Left ventricle myocardium superior (tissue), 1 donor: ENCODE data around the gene YTHDF2. TPM values are rescaled to one million over a fixed set of nuclear protein-coding genes. Genes with fewer than 3 reads are reported as not detected.
"Not testable (repeated sequence)": the region's sequence is repeated elsewhere in the genome, so short reads cannot be mapped to it uniquely, and the experiment has no call there.

Experiments
- ATAC-seq: fragments of 200-7000 bp; cut with Tn5 transposase; one replicate; pipeline ENCODE4 v1.9.1; 2020; ENCODE audit warnings: mild to moderate bottlenecking, moderate library complexity
- DNase-seq: peaks from one replicate; pipeline ENCODE4 v3.0.0-alpha.2; 2020
- intact Hi-C: fragments of 100-400 bp; cut with micrococcal nuclease; formaldehyde crosslinking; loops from one replicate; pipeline ENCODE4 v1.11.0; 2022
- total RNA-seq: library from RNA; stranded (reverse); fragmentation: NEBNext Ultra II Directional; extraction: Animal tissue kit (Norgen Biotek cat#: 25700); gene quantifications from one replicate; pipeline ENCODE4 v1.2.1, GENCODE V29; 2021
- donor health status: DM: no; HTN: yes; CAD: no; lungs with severe emphysema.

The YTHDF2 gene
- total RNA-seq, 1 donor from 2014 or later, result 36.0 TPM

DNA sequence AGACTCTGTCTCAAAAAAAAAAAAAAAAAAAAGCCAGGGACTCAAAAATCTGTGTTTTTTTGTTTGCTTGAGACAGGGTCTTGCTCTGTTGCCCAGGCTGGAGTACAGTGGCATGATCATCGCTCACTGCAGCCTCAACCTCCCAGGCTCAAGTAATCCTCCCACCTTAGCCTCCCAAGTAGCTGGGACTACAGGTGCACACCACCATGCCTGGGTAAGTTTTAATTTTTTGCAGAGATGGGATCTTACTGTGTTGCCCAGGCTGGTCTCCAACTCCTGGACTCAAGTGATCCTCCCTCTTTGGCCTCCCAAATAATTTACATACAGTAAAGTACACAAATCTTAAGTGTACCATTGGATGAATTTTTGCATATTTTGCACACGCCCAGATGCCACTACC, 55.2 kb downstream of the YTHDF2 start:
- intact Hi-C loops, result not testable (repeated sequence)

DNA sequence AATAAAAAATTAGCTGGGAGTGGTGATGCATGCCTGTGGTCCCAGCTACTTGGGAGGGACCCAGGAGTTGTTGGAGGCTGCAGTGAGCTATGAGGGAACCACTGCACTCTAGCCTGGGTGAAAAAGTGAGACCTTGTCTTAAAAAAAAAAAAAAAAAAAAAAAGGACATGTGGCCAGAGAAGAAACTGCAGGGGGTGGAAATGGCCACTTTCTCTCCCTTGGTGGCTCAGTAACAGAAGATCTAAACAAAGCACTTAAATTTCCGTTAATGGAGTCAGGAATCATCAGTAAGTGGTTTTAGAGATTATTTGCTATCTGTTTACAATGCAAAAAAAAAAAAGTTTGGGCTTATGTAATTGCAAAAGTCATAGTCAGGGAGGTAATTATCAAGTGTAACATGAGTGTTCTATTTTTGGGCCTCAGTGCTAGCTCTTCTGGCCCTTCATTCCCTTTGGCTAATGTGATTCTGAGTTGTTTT, 55.9 kb downstream of the YTHDF2 start:
- no peak for DNase-seq
- intact Hi-C loops, result no loop called here
- peak; percentile 70 for ATAC-seq

More for the DNA sequence above, 55.2 kb downstream of the YTHDF2 start:
- not testable (repeated sequence) for DNase-seq, ATAC-seq

DNA sequence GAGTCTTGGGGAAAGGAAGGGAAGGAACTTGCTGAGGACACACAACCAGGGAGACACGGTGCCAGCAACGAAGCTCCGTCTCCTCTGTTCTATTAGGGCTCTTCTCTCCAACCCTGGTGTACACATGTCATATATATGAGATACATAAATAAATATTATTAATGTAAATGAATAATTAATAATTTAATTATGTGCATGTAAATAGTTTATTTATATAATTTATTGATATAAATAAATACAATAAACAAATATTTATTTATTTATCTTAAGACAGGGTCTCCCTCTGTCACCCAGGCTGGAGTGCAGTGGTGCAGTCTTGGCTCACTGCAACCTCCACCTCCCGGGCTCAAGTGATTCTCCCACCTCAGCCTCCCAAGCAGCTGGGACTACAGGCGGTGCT, 57.8 kb downstream of the YTHDF2 start:
- ATAC-seq, DNase-seq, intact Hi-C loops: not testable (repeated sequence)

DNA sequence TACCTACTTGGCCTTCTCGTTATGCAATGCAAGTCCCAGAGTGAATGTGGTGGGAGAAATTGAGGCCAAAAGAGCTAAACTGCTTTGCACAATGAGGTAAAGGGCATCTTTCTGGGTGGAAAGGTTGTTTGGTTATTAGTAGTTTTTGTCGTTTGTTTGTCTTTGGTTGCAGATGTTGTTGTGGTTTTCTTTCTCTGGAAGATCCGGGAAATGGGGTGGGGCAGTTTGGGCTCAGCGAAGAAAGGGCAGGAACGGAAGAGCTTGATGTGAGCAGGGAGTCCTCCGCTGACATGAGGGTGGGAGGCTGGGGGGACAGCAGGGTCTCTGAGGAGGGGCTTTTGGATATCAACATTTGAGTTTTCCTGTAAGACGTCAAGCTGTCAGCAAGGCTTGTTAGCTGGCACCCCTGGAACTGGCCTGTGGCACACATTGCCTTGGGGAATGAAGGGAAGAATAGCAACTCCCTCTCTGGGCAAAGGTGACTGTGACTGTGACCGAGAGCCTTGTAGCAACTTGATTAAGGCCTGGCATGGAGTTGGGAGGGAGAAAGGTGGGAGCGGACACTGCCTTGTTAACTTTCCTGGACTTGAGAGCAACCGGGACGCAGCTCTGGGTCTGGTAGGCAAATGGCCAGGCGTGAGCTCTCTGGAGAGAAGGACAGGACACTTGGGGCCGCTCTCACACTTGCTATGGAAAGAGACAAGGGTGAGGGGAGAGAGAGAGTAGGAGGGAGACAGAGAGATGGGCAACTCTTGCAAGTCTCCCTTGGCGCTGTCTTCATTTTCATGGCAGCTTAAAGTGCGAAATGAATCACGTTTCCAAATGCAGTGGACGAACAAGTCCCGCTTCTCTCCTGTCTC, 59.8 kb downstream of the YTHDF2 start:
- peak; percentile 38 for DNase-seq
- intact Hi-C loops, result no loop called here
- ATAC-seq, result no peak

DNA sequence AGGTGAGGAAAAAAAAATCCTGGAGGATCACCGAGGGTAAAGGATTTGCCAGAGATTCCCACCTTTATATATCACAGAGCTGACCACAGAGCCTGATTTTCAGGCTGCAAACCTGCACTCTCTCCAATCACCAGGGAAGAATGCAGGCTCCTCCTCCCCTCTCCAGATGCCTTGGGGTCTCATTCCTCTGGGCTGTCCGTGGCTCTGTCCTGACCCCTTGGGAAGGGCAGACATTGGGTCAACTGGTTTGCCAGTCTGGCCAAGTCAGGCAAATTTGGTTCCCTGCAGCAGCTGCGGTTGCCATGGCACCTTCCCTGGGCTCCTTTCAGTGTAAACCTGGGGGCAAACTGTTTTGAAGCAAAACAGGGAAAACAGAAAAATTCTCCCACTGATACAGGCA, 63.6 kb downstream of the YTHDF2 start:
- ATAC-seq, result no peak
- intact Hi-C loops, result no loop called here

DNA sequence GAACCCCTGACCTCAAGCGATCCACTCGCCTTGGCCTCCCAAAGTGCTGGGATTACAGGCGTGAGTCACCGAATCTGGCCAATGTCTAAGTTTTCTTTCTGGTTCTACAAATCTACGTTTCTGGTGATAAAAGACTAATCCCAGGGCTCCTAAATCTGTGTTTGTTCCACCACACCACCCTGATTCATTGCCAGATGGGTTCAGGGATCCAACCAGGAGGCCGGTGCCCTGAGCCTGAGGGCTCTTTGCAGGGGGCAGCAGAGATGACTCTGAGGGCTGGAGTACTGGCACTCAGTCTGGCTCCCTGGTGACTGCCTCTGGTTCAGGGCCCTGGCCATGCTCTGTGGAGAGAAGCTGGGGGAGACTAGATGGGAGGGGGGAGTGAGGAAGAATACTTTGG, 64.7 kb downstream of the YTHDF2 start:
- intact Hi-C loops, result no loop called here
- ATAC-seq, result no peak
- DNase-seq, result no peak

More for the DNA sequence above, 63.6 kb downstream of the YTHDF2 start:
- no peak for DNase-seq

DNA sequence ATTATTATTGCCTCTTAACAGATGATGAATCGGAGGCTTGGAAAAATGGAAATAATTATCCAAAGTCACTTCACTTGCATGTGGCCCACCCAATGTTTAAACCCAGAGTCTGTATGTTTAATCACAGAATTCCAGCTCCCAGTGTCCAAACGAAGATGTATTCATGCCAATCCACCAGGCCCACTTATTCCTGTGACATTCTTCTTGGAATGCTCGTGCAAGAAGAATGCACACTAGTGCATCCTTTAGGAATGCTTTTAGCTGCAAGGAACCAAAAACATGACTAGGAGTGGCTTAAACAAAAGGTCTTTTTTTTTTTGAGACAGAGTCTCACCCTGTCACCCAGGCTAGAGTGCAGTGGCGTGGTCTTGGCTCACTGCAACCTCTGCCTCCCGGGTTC, 66.3 kb downstream of the YTHDF2 start:
- intact Hi-C loops, result no loop called here
- no peak for ATAC-seq
- DNase-seq, result no peak

DNA sequence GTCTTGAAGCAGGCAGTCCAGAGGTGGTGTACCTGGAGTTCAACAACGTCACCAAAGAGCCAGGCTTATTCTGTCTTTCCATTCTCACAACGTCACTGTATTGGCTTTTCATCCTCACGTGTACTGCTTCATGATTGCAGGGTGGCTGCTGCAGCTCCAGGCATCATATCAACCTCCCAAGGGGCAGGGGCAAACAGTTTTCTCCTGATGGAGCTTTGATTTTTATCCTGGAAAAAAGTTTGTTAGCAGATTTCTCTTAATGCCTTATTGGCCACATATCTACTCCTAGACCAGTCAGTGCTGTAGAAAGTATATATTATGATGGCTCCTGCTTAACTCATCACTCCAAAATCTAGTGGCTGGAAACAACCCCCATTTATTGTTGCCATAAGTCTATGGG, 66.9 kb downstream of the YTHDF2 start:
- intact Hi-C loops, result no loop called here
- no peak for DNase-seq
- no peak for ATAC-seq

DNA sequence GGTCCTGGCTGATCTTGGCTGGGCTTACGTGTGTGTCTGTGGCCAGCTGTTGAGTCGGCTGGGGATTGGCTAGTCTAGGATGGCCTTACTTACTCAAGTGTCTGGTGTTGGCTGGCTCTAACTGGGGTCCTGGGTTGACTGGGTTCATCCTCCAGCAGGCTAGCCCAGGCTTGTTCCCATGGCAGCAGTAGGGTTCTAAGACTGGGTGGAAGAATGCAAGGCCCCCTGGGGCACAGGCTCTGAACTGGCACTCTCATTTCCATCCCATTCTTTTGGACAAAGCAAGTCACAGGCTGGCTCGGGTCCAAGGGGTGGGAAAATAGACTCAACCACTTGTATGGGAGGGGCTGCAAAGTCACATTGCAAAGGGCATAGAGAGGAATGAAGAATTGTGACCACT, 67.3 kb downstream of the YTHDF2 start:
- DNase-seq (no peak), ATAC-seq (no peak)
- intact Hi-C loops, result no loop called here

DNA sequence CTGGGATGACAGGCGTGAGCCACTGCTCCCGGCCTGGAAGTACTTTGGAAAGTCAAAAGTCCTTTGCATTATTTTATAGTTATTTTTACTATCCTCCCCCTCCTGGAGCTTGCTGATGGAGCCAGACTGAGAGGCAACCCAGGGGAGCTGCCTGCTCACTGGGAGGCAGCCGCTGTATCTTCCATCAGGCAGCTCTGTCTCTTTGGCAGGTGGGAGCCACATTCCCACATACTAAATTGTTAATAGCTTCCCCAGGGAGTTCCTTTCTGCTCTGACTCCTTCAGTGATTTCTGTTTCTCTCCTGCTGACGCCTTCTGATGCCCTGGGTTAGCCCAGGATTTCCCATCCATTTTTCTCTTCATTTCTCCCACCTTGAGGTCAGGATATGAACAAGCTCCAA, 70.3 kb downstream of the YTHDF2 start:
- ATAC-seq (no peak), DNase-seq (no peak)
- intact Hi-C loops, result no loop called here

DNA sequence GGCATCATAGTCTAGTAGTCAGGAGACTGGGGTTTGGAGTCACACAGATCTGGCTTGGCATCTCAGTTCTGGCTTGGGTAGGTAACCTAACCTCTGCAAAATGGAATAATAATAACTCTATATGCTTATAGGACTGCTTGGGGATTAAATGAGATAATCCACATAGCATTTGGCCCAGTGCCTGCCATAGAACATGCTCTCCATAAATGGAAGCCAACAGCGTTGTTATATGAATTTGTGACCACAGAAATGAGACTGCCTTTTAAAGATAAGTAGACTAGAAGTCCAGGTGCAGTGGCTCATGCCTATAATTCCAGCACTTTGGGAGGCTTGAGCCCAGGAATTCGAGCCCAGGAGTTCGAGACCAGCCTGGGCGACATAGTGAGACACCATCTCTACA, 71.2 kb downstream of the YTHDF2 start:
- no peak for ATAC-seq

DNA sequence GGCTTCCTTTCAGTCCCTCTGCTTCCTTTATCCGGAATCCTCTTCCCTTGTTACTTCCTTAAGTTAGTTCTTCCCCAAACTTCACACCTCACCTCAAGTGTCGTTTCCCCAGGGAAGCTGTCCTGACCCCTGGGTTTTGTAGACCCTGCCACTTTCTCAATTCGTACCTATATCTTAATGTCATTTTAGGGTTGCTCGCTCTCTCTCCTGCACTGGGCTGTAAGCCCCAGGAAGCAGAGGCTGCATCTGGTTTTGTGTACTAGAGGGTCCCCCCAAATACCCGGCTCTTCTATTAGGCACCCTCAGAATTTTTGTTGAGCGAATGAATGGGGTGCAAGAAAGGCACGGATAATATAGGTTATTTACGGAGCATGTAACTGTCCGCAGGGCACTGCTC, 74.6 kb downstream of the YTHDF2 start:
- no peak for DNase-seq
- intact Hi-C loops, result no loop called here
- no peak for ATAC-seq

More for the DNA sequence above, 71.2 kb downstream of the YTHDF2 start:
- no peak for DNase-seq
- intact Hi-C loops, result no loop called here

DNA sequence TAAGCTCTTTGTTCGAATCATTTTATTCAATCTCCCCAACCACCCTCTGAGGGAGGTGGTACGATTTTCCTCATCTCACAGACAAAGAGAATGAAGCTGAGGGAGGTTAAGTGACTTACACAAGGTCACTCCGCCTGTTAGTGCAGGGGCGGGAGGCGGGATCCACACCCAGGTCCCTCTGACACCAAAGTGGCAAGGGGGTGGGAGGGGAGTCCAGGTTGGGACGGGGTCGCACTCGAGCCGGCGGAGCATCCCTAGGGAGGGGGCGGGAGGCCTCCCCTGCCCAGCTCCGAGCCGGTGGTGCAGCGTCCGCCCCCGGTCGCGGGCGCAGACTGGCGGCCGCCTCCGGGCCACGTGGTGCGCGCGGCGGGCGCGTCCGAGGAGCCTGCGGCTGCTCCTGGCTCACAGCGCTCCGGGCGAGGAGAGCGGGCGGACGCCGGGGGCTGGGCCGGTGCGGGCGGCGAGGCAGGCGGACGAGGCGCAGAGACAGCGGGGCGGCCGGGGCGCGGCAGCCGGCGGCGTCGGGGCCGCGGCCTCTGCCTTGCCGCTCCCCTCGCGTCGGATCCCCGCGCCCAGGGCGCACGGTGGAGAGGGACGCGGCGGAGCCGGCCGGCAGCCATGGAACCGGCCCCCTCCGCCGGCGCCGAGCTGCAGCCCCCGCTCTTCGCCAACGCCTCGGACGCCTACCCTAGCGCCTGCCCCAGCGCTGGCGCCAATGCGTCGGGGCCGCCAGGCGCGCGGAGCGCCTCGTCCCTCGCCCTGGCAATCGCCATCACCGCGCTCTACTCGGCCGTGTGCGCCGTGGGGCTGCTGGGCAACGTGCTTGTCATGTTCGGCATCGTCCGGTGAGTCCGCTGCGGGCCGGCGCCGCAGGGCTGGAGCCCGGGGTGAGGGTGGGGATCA, 75.3 kb downstream of the YTHDF2 start, which contains the start of gene OPRD1:
Gene OPRD1, plus strand, starts transcription at position 405 of the 903 bp plus-strand sequence. Its CDS starts 214 bp downstream, at position 619.
- intact Hi-C loops, result no loop called here
- ATAC-seq (no peak), DNase-seq (no peak)

DNA sequence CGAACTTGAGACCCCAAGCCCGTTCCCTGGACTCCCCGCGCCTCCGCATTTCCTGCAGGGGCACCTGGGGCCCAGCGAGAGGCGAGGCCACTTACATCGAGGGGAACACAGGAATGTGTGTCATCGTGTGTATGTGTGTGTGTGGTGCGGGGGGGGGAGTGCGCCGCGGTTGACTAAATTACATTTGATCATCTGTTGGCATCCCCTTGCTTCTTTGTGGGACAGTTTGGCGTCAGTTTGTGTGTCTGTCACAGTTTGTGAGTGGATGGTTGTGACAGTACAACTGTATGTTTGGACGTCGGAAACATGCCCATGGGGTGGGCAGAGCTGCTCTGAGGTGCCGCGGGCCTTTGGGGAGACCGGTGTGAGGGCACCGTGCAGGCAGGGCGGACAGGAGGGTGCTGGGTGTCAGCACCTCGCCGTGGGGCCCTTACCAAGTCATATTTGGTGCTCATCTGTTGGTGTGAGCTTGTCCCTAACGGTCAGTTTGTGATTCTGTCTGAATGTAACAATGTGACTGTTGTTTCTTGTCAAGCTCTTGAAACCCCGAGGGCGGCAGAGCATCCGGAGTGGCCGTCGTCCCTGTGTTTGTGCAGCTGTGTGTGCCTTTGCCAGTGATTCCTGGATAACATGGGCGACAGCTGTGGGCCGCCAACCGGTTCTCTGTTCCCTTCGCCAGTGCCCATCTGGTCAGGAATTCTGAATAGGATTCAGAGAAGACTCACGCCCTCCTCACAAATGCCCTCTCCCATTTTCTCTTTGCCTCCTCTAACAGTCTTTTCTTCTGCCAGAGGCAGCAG, 76.1 kb downstream of the YTHDF2 start:
- no peak for ATAC-seq
- intact Hi-C loops, result no loop called here
- DNase-seq, result no peak

DNA sequence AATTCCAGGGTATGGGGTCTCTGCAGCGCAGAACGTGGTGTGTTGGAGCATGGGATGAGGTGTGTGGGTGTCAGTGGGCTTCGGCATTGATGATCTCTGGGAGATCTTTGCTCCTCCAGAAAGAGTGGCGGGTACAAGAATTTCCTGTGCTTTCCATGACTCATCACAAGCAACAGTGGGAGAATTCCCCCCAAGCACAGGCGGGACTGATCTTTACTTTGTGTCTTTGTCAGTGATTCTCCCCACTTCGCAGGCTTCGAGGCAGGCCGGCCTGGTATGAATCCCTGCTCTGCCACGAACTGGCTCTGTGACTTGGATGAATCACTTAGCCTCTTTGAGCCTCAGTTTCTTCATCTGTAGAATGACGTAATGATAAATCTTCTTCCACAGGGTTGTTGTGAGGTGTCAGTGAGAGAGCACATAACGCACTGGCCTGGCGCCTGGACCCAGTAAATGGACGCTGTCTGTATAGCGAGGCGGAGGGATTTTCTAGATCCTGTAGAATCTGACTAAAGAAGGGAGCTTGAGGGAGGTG, 77.3 kb downstream of the YTHDF2 start:
- no peak for ATAC-seq
- intact Hi-C loops, result no loop called here
- DNase-seq, result no peak

DNA sequence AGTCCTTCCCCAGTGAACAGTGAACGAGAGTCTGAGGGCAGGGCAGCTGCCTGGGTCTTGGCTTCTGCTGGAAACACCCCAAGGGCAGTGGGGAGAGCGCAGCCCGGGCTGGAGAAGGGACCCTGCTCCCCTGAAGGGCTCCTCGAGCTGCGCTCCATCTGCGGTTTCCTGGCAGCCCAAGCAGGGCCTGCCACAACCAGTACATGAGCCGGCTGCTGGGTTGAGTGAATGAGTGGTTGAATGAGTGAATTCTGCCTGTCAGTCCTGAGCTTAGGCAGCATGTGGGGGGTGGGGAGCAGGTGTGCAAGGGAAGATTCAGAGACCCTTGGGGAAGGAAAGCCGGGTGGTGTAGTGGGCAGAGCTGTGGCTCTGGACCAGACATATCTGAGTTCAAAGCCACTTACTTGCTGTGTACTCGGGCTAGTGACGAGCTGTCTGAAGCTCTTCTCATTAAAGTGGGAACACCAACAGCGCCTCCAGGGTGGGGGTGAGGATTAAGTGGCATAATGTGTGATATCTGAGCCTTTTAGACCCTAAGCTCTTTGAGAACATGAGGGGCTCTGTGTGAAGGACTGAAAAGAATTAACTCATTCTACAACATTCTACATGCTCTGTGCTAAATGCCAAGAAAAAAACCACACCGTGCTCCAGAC, 78.9 kb downstream of the YTHDF2 start:
- DNase-seq (no peak), ATAC-seq (no peak)
- intact Hi-C loops, result no loop called here

DNA sequence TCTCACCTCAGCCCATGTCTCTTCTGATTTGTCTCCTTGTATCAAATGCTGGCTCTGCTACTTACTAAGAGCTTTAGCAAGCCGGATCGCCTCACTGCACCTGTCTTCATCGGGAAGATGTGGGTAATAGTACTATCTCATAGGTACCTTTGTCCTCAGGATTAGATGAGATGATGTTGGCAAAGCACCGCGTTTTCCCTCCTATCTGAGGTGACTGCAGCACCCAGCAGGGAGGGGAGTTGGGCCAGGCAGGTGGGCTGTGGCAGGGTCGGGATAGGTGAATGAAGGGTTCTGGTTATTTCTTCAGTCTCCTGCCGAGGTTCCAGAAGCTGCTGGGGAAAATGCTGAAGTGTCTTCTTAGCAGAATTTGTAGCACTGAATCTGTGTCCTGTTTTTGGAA, 80.4 kb downstream of the YTHDF2 start:
- intact Hi-C loops, result no loop called here
- ATAC-seq (no peak), DNase-seq (no peak)

DNA sequence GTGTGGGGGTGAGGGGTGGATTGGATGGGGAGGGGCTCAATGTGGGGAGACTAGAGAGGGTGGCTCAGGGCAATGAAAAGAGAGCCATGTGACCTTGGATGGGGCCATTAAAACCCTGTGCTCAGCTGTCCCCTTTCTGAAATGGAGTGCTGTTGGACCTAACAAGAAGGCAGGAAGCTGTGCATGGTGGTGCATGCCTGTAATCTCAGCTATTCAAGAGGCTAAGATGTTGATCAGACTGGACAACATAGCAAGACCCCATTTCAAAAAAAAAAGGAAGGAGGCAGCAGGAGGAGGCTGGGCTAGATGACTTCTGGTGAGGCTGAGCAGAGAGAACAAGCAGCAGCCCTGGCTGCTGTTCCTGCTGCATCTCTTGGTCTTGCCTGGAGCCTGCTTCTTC, 82.3 kb downstream of the YTHDF2 start:
- intact Hi-C loops, result no loop called here
- DNase-seq (no peak), ATAC-seq (no peak)
